HL-60/S4 treated with retinoic acid at 250 ng/mL for 4 days and 3 days (cell line): Measurements from ENCODE around the gene CCNYL1.
"Not testable (repeated sequence)": the region's sequence is repeated elsewhere in the genome, so short reads cannot be mapped to it uniquely, and the experiment has no call there.

ENCODE experiments used
- in situ Hi-C: fragments of 300-500 bp; cut with MboI; formaldehyde crosslinking; loops from 2 replicates; pipeline ENCODE4 v1.7.0; 2022; ENCODE audit warnings: low sequenced_read_pairs

Gene CCNYL1

DNA sequence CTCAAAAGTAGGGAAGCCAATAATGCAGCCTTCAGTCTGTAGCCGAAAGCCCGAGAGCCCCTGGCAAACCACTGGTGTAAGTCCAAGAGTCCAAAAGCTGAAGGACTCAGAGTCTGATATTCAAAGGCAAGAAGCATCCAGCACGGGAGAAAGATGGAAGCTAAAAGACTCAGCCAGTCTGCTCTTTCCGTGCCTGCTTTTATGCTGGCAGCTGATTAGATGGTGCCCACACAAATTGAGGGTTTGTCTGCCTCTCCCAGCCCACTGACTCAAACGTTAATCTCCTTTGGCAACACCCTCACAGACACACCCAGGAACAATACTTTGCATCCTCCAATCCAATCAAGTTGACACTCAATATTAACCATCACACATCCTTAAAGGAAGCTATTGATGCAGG lies 14.5 kb upstream of the CCNYL1 start:
- in situ Hi-C loops = not testable (repeated sequence)

DNA sequence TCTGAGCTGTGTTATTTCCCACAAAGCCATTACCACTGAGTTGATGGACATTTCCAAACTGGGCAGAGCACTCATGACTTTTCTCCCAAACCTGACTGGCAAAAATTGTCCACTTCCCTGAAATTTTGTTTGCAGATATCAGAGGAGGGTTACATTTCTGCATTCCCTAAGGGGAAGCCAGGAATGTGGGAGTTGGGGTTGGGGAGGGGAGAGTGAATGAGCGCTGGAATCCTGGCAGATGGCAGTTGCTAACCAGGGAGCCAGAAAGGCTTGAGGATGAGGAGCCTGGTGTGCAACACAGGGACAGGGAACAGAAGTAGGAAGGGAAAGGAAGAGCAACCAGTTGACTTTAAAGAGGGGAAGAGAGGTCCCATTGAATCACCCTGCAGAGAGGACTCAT lies 14.0 kb upstream of the CCNYL1 start:
- in situ Hi-C loops = no loop called here

DNA sequence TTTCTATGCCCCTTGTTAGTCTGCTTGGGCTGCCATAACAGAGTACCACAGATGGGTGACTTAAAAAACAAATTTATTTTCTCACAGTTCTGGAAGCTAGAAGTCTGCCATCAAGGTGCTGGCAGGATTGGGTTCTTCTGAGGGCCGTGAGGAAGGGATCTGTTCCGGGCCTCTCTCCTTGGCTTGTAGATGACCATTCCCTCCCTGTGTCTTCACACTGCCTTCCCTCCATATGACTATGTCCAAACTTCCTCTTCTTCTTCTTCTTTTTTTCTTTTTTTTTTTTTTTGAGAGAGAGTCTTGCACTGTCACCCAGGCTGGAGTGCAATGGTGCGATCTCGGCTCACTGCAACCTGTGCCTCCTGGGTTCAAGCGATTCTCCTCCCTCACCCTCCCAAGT lies 13.1 kb upstream of the CCNYL1 start:
- in situ Hi-C loops = no loop called here

DNA sequence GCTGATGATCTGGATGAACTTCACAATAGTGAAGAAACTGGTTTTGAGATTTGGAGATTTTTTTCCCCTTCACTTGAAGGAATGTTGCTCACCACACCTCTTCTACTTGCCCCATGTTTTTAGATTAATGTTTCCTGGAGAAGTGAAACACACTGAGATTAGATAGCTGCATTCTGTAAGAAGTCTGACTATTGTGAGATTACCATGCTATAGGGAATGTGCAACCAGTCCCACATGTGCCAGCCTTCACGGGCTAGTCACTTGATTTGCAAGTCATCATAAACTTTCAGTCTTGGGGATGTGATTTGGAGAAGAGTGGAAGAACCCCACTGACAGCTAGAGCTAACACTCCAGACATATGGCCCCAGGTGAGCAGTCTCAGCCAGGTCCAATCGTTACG lies 7.4 kb upstream of the CCNYL1 start:
- in situ Hi-C loops = no loop called here

DNA sequence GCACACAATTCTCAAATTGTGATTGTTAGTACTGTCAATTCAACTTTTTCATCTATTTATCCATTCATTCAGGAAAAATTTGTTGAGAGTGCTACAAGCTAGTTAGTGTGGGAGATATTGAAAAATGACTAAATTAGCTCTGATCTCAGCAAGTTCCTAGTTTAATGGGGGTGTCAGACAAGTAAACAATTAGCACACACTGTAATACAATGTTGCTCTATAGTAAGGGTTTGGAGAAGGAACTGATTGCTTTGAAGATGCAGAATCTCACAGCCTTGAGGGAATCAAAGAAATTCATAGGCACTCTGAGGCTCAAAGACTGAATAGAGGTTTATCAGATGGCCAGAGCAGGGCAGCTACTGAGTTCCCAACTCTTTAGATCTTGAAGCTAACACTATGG lies 6.8 kb upstream of the CCNYL1 start:
- in situ Hi-C loops = no loop called here

DNA sequence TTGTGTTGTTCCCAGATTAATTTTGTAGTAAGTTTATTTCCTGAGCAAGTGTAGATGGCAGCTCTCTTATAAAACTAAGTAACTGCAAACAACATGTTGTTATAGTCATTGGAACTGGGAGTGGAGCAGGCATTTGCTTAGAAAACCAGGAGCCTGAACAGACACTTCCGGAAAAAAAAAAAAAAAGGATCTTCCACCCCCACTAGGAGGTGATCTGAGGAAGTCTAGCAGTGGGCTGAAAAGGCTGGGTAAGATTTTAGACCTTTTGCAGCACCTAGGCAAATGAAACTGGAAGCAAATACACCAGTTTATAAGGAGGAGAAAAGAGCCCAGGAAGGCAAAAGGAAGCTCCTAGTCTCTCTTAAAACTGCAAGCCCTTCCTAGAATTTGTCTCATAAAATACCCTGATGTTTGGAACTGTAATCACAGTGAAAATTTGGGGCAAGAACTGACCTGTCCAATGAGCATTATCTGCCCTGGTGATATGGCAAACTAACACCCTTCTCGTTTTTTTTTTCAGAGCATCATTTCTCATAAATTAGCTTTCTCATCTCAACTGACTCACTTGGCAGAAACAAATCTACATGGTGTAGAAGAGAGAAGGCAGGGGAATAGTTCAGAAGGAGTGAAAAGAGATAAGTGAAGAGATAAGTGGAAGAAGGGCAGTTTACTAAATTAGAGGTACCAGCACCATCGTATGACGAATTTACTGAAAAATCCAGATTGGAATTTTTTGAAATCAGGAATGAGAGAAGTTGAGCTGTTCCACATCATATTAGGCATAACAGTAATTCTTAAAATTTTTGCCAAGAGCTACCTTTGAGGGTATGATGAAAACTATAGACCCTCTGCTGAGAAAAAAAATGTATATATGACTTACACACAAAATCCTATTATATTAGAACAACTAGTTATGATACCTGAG lies 4.2 kb upstream of the CCNYL1 start:
- in situ Hi-C loops = no loop called here

DNA sequence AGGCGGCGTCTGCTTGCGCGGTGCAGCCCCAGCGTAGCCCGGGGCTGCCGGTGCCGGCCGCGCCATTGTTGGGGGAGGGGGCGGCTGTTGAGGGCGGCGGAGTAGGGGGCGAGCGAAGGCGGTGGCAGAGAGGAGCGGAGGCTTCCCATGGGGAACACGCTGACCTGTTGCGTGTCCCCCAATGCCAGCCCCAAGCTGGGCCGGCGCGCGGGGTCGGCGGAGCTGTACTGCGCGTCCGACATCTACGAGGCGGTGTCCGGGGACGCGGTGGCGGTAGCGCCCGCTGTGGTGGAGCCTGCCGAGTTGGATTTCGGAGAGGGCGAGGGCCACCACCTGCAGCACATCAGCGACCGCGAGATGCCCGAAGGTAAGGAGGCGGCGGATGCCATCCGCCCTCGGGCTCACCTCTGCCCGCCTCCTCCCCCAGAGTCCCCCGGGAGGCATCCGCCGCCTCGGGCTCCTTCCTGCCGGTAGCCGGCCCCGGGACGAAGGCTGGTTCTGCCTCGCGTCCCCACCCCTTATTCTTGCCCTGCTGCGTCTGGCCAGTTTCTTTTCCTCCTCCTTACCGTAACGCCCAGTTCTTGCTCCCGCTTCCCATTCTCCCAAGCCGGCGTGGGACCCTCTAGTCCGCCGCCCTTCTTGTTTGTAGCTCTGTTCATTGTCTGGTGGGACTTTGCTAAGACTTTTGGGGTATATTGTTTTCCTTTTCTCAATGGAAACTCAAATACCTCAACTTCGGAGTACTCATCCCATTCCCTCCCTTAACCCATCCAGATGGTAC lies 500 bp downstream of the CCNYL1 start:
- in situ Hi-C loops = no loop called here

DNA sequence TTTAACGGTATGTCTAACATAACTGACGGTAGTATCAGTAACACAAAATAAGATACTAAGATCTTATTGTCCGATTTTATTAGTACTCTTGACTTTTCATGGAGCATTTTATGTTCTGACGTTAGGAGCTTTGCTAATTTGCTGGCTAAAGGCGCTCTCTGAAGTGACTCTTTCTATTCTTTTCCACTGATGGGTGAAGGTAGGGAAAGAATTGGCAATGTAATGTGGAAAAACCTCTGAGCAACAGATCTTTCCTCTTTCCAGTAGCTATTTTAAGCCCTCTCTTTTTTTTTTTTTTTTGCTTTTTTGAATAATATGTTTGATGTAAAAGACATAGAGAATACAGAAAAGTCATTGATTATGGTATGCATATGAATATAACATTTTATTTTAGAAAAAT lies 4.6 kb downstream of the CCNYL1 start:
- in situ Hi-C loops = no loop called here

DNA sequence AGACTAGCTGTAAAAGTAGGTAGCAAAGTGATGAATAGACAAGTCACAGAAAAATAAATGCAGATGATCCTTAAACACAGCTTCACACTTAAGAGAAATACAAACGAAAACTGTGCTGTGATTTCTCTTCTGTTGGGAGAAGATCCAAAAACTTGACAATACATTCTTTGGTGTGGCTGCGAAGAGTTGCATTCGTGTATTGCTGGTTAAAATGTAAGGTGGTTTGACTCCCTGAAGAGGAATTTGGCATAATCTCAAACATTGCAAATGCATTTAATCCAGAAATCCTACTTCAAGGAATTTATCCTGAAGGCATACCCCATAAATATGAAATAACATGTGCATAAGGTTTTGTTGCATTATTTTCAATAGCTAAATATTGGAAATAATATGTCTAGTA lies 7.1 kb downstream of the CCNYL1 start:
- in situ Hi-C loops = no loop called here

DNA sequence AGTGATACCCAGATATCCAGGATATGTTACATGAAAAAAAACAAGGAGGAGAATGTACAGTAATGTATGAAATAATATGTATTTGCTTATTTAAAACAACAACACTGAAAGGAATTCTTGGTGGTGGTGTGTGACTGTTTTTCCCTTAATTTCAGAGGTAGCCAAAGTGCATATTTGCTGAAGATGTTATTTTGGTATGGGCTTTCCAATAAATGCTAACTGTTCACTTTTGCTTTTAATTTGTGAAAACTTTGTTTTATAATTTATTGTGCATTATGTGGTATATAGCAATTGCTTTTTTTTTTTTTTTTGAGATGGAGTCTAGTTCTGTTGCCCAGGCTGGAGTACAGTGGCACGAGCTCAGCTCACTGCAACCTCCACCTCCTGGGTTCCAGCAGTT lies 7.6 kb downstream of the CCNYL1 start:
- in situ Hi-C loops = no loop called here

DNA sequence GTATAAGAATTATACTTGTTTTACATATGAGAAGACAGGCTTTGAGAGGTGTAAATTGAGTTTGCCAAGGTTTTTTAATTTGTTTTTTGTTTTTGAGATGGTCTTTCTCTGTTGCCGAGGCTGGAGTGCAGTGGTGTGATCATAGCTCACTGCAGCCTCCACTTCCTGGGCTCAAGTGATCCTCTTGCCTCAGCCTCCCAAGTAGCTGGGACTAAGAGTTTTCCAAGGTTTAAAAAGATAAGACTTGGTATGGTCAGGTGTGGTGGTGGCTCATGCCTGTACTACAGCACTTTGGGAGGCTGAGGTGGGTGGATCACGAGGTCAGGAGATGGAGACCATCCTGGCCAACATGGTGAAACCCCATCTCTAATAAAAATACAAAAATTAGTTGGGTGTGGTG lies 8.2 kb downstream of the CCNYL1 start:
- in situ Hi-C loops = not testable (repeated sequence)

DNA sequence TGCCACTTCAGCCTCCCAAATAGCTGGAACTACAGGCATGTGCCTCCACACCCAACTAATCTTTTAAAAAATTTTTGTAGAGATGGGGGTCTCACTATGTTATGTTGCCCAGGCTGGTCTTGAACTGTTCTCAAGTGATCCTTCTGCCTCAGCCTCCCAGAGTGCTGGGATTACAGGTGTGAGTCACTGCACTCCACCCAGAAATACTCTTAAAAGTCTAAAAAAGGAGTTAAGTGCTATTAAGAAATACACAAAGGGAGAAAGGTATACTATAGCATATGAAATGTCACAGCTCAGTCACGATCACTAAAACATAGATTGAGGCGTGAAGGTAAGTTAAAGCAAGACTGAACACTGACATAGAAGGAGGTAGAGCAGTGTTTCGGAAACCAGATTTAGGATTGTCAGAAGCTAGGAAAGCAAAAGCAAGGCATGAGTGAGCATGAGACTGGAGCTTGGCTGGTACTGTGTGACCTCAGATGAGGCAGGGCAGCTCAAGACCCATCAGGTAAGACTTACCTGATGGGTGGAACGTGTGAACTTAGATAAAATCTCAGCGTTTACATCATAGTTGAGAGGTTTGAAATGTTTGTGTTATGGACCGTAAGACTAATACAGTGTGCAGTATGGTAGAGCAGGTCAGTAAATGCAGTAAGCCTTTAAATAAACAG lies 9.2 kb downstream of the CCNYL1 start:
- in situ Hi-C loops = no loop called here

DNA sequence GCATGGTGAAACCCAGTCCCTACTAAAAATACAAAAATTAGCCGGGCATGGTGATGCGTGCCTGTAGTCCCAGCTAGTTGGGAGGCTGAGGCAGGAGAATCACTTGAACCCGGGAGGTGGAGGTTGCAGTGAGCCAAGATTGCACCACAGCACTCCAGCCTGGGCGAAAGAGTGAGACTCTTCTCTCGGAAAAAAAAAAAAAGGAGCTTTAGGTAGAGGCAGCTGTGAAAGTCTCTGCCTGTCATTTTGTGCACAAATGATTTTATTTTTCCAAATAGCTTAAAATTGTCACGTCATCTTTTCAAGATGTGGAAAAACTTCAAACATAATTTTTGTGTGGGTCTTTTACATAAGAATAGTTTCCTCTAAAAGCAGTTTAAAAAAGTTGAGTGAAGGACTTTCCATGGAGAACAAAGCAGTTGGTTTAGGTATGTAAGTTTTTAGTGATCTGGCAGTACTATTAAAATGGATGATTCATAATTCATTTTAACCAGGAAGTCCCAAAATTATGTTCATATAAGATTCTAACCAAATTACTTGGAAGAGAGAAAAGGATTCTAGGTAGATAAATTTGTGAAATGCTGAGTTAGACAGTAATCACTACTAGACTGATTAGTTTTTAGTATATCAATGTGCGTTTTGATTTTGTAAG lies 11.5 kb downstream of the CCNYL1 start:
- in situ Hi-C loops = no loop called here

DNA sequence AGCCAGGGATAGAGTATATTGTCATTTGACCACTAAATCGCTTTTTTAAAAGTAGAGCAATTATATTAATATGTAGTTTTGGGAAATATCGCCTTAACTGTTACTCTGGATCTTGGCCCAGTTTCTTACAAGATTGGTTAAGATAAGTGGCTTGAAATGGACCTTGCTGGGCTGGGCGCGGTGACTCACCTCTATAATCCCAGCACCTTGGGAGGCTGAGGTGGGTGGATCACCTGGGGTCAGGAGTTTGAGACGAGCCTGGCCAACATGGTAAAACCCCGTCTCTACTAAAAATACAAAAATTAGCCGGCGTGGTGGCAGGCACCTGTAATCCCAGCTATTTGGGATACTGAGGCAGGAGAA lies 12.0 kb downstream of the CCNYL1 start:
- in situ Hi-C loops = not testable (repeated sequence)

DNA sequence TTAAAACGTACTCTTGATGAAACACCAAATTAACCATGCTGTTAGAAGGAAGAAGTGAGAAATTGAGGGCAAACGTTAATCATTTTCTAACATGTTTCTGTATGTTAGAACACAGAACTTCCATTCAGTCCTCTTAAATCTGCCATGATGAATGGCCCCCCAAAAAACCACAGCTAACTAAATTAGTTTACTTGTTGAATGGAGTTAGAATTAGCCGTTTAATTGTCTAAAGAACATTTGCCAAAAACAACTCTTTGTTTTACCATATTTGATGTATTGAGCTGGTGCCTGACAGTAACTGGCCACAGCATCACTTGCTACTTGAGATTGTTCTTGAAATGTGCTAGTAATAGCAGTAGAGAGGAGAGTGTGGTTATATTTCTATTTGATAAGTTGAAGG lies 12.7 kb downstream of the CCNYL1 start:
- in situ Hi-C loops = no loop called here

DNA sequence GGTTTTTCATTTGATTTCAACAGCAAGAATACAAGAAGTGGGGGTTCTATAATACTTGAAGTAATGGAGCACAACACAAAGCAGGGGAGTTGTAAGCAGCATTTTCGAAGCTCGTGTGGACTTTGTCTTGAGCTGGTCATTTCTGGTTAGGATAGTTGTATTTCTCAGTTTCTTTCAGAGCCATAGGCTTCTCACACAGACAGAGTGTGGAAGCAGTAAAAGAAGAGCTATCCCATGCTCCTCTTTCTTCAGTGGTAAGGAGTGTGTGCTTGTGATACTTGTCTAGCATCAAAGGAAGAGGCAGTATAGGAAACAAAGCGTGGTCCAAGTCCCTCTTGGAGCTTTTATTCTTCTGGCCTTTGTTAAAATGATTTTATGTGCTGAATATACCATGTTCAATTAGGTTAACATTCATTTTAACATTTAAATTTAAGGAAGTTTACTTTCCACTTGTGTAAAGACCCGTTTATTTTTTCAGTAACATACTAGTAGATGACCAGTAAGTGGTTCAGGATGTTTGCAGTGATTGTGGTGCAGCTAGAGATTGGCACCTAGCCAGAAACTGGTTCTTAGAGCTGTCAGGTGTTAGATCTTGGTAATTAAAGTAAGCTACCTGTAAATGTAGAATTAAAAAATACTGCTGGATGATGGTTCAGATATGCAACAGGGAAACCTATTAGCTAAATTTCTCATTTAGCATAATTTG lies 14.6 kb downstream of the CCNYL1 start:
- in situ Hi-C loops = no loop called here

DNA sequence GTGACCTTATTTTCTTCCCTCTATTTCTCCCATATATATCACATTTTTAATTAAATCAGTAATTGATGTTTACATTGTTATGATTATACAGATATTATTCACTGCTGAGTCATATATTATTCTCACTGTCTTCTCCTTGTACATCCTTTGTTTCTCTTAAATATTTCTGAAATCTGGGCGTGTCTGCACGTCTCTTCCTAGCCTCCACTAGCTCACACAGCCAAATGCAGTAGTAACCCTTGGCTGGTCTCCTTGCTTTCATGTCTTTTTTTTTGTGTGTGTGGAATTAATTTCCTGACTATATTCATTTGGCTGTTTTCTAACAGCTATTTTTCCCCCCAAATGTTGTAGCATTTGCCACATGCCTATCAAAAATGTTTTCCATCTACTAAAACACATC lies 15.8 kb downstream of the CCNYL1 start:
- in situ Hi-C loops = no loop called here

DNA sequence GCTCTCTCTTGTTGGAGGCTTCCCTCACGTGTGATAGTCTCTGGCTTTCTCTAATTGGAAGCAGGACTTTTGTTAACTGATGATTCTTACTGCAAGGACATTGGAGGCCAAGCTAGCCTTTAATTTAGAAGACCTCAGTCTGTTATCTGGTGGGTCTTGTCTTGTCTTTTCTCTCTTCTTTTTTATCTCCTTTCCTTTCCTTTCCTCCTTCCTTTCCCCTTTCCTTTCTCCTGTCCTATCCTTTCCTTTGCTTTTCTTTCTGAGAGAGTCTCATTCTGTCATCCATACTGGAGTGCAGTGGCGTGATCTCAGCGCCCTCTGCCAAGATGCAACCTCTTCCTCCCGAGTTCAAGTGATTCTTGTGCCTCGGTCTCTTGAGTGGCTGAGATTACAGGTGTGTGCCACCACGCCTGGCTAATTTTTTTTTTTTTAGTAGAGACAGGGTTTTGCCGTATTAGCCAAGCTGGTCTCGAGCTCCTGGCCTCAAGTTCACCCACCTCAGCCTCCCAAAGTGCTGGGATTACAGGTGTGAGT lies 18.1 kb downstream of the CCNYL1 start:
- in situ Hi-C loops = no loop called here

DNA sequence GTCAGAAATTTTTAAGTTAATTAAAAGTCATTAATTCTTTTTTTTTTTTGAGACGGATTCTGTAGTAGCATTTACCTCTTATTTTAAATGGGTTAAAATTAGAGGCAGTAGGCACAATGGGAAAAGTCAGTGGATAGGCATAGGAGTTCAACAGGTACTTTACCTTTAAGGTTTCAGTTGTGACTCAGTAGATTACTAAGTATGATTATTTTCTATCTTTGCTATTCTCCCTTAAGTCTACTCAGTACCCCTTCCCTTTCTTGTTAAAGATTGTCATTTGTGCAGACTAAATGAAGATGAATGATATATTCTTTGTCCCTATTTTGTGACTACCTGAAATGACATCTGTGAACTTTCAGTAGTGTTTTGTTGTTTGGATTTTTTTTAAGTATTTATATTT lies 19.7 kb downstream of the CCNYL1 start:
- in situ Hi-C loops = no loop called here

DNA sequence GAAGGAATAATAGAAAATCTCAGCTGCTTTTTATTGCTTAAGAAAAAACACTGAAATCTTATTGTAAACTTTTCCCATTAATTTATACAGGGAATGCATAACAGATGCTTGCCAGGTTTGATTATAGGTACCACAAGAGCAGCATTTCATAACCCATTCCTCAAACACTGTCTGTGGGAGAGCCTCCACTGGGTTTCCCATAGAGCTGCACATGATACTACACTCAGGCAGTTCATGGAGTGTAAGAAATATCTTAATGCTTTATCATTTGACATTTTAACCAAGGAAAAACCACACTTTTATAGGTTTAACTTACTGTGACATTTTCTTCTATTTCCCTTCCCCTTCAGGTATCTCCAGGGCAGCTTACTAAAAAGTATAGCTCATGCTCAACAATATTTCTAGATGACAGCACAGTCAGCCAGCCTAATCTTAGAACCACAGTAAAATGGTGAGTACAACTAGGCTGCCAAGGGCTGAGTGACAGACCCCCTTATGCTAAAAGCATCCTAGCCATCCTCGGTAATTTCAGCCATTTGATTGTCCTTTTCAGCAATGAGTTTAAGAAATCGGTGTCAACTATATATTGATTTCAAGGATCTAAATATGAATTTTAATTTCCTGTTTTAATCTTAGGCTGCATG lies 22.3 kb downstream of the CCNYL1 start:
- in situ Hi-C loops = no loop called here
